ENCODE results near the gene PDLIM4. TPM values are rescaled to one million over a fixed set of nuclear protein-coding genes. Genes with fewer than 3 reads are reported as not detected.

The PDLIM4 gene
- total RNA-seq, 4 donors from 2014 or later = 16.5 to 79.2 (median 47.7) TPM

- intact Hi-C loops (cut with DNase I) = no loop called here
- Histone ChIP-seq H3K4me3 (no peak overlapping the region), H3K9me3 (no peaks in the 10 kb centered on the region), H3K27ac (no peak overlapping the region), H3K4me1 (no peaks in the 10 kb centered on the region), H3K27me3 (no peaks in the 10 kb centered on the region), H3K36me3 (no peaks in the 10 kb centered on the region)
- DNase-seq = no peak
- 77 to 95% methylated on average over 2 of the region's 2 CpGs for WGBS, 2 donors
- TF ChIP-seq CTCF (IDR thresholded peaks at IDR 0.05) (no peak), POLR2A (IDR thresholded peaks at IDR 0.05) (no peak)
Measured at GRCh38 chr5:132234684-132235062, 22.8 kb upstream of the PDLIM4 start.

GRCh38 chr5:132235340-132235739, 22.2 kb upstream of the PDLIM4 start:
- Histone ChIP-seq H3K4me1 (no peaks in the 10 kb centered on the region), H3K4me3 (no peak overlapping the region), H3K27me3 (no peaks in the 10 kb centered on the region), H3K9me3 (no peaks in the 10 kb centered on the region), H3K27ac (no peak overlapping the region), H3K36me3 (no peaks in the 10 kb centered on the region)
- WGBS, 2 donors = 81 to 89% methylated on average over 3 of the region's 3 CpGs
- TF ChIP-seq POLR2A (IDR thresholded peaks at IDR 0.05) (no peak), CTCF (IDR thresholded peaks at IDR 0.05) (no peak)
- no peak for DNase-seq
- intact Hi-C loops (cut with DNase I) = no loop called here

GRCh38 chr5:132237141-132237540, 20.4 kb upstream of the PDLIM4 start:
- H3K36me3 ChIP-seq = no peaks in the 10 kb centered on the region
- H3K27me3 ChIP-seq = no peaks in the 10 kb centered on the region
- no peak overlapping the region for H3K27ac ChIP-seq
- DNase-seq = no peak
- intact Hi-C loops (cut with DNase I) = no loop called here
- H3K4me3 ChIP-seq = no peak overlapping the region
- no peaks in the 10 kb centered on the region for H3K4me1 ChIP-seq
- no peaks in the 10 kb centered on the region for H3K9me3 ChIP-seq
- no peak for TF ChIP-seq POLR2A (IDR thresholded peaks at IDR 0.05)
- 50 to 71% methylated on average over 1 of the region's 1 CpG for WGBS, 2 donors

GRCh38 chr5:132237670-132238069, 19.8 kb upstream of the PDLIM4 start:
- intact Hi-C loops (cut with DNase I) = no loop called here
- TF ChIP-seq POLR2A (IDR thresholded peaks at IDR 0.05) (no peak), CTCF (IDR thresholded peaks at IDR 0.05) (no peak)
- 81 to 83% methylated on average over 3 to 4 of the region's 4 CpGs for WGBS, 2 donors
- DNase-seq = no peak
- H3K4me1 ChIP-seq = no peaks in the 10 kb centered on the region
- H3K9me3 ChIP-seq = no peaks in the 10 kb centered on the region
- no peaks in the 10 kb centered on the region for H3K27me3 ChIP-seq
- no peak overlapping the region for H3K27ac ChIP-seq
- no peak overlapping the region for H3K4me3 ChIP-seq
- no peaks in the 10 kb centered on the region for H3K36me3 ChIP-seq

- Histone ChIP-seq H3K4me1 (no peaks in the 10 kb centered on the region), H3K27me3 (no peaks in the 10 kb centered on the region), H3K27ac (no peak overlapping the region), H3K4me3 (no peak overlapping the region), H3K36me3 (no peaks in the 10 kb centered on the region), H3K9me3 (no peaks in the 10 kb centered on the region)
- TF ChIP-seq POLR2A (IDR thresholded peaks at IDR 0.05) (no peak), CTCF (IDR thresholded peaks at IDR 0.05) (peak; percentile 65 to 87 (median 77))
- DNase-seq = no peak
- intact Hi-C loops (cut with DNase I) = no loop called here
- no CpG with 5 or more reads among the region's 1 CpG for WGBS, 2 donors
Measured at GRCh38 chr5:132238169-132238744, 19.2 kb upstream of the PDLIM4 start.
